GM23338 (cell line): ENCODE data around the gene FPGS. TPM values are rescaled to one million over a fixed set of nuclear protein-coding genes. Genes with fewer than 3 reads are reported as not detected.
A peak's percentile ranks its signal among the peaks of the same experiment; 100 is the strongest.

Experiments
- ATAC-seq: fragments of 200-7000 bp; cut with Tn5 transposase; 3 replicates; pipeline ENCODE4 v1.9.1; 2020
- DNase-seq: peaks from one replicate; pipeline ENCODE4 v3.0.0-alpha.2; 2015; ENCODE audit warnings: low spot score
- H2AFZ ChIP-seq: fragments of 200-600 bp; sonication (generic); 2 replicates; pipeline ENCODE4 v1.8.0; 2016; ENCODE audit warnings: antibody characterized with exemption, mild to moderate bottlenecking, moderate library complexity
- H3F3A ChIP-seq: fragments of 200-600 bp; sonication (generic); replicated peaks from 2 replicates; pipeline ENCODE4 v1.8.0; 2017; ENCODE audit warnings: antibody characterized with exemption, mixed run types, low read depth
- H3K27ac ChIP-seq: fragments of 200-600 bp; sonication (generic); 2 replicates; pipeline ENCODE4 v1.6.1; 2016; ENCODE audit warnings: low read depth
- H3K27me3 ChIP-seq: fragments of 200-600 bp; sonication (generic); 2 replicates; pipeline ENCODE4 v1.8.0; 2016; ENCODE audit warnings: mild to moderate bottlenecking, mixed run types, moderate library complexity; ENCODE audit not compliant: insufficient read depth
- H3K36me3 ChIP-seq: fragments of 200-600 bp; sonication (generic); 2 replicates; pipeline ENCODE4 v1.8.0; 2016; ENCODE audit warnings: mild to moderate bottlenecking; ENCODE audit not compliant: insufficient read depth
- H3K4me1 ChIP-seq: fragments of 200-600 bp; sonication (generic); 2 replicates; pipeline ENCODE4 v1.8.0; 2016; ENCODE audit warnings: mild to moderate bottlenecking, moderate library complexity; ENCODE audit not compliant: insufficient read depth
- H3K4me2 ChIP-seq: fragments of 200-600 bp; sonication (generic); 2 replicates; pipeline ENCODE4 v1.7.1; 2017; ENCODE audit warnings: mixed run types
- H3K4me3 ChIP-seq: fragments of 200-600 bp; sonication (generic); 2 replicates; pipeline ENCODE4 v1.6.1; 2016; ENCODE audit warnings: mixed run types
- H3K79me2 ChIP-seq: fragments of 200-600 bp; sonication (generic); replicated peaks from 2 replicates; pipeline ENCODE4 v1.8.0; 2017; ENCODE audit warnings: mild to moderate bottlenecking; ENCODE audit not compliant: insufficient read depth
- H3K9me2 ChIP-seq: fragments of 200-600 bp; sonication (generic); 2 replicates; pipeline ENCODE4 v1.8.0; 2017; ENCODE audit not compliant: insufficient read depth
- H4K20me1 ChIP-seq: fragments of 200-600 bp; sonication (generic); replicated peaks from 2 replicates; pipeline ENCODE4 v1.8.0; 2017; ENCODE audit warnings: mild to moderate bottlenecking; ENCODE audit not compliant: insufficient read depth
- H3K27ac Mint-ChIP-seq: 2 replicates; pipeline ENCODE4 v1.8.0; 2020; ENCODE audit warnings: inconsistent platforms, mild to moderate bottlenecking, moderate library complexity, mixed read lengths
- H3K27me3 Mint-ChIP-seq: 3 replicates; pipeline ENCODE4 v1.8.0; 2022; ENCODE audit warnings: low read depth, mild to moderate bottlenecking, moderate library complexity, mixed read lengths, inconsistent platforms; ENCODE audit not compliant: insufficient read depth, poor library complexity
- H3K36me3 Mint-ChIP-seq: 3 replicates; pipeline ENCODE4 v1.8.0; 2021; ENCODE audit warnings: low read depth, mild to moderate bottlenecking, inconsistent platforms, moderate library complexity, mixed read lengths
- H3K4me1 Mint-ChIP-seq: 3 replicates; pipeline ENCODE4 v1.8.0; 2020; ENCODE audit warnings: mild to moderate bottlenecking, inconsistent platforms, mixed read lengths
- H3K4me3 Mint-ChIP-seq: 3 replicates; pipeline ENCODE4 v1.8.0; 2021; ENCODE audit warnings: moderate library complexity, mild to moderate bottlenecking, inconsistent platforms, mixed read lengths
- H3K9me3 Mint-ChIP-seq: 3 replicates; pipeline ENCODE4 v1.8.0; 2020; ENCODE audit warnings: moderate library complexity, mild to moderate bottlenecking, inconsistent platforms, mixed read lengths
- CREB1 ChIP-seq: fragments of 250-450 bp; sonication (Bioruptor Pico); IDR thresholded peaks from 2 replicates; pipeline ENCODE4 v1.5.0; 2020; ENCODE audit warnings: low read depth, mild to moderate bottlenecking, moderate library complexity
- CTCF ChIP-seq, 2 experiments: fragments of 200-600 bp in 1 of 2; sonication (generic) in 1 of 2; conservative IDR thresholded peaks; 2 replicates each; pipeline versions ENCODE4 v1.5.1 to v1.6.1; 2016 to 2017; ENCODE audit warnings: antibody characterized with exemption in 2 of 2, low read depth in 2 of 2, mild to moderate bottlenecking in 2 of 2, moderate library complexity in 1 of 2
- ETS1 ChIP-seq: IDR thresholded peaks from 2 replicates; pipeline ENCODE4 v1.6.1; 2016; ENCODE audit warnings: antibody characterized with exemption
- EZH2 ChIP-seq: fragments of 200-600 bp; sonication (generic); IDR thresholded peaks from one replicate; pipeline ENCODE4 v1.8.0; 2017; ENCODE audit warnings: antibody characterized with exemption, mild to moderate bottlenecking, low read depth; ENCODE audit not compliant: unreplicated experiment
- JUNB ChIP-seq: IDR thresholded peaks from one replicate; pipeline ENCODE4 v1.6.1; 2016; ENCODE audit warnings: antibody characterized with exemption; ENCODE audit not compliant: unreplicated experiment
- NANOG ChIP-seq: IDR thresholded peaks from 2 replicates; pipeline ENCODE4 v1.6.1; 2016; ENCODE audit warnings: antibody characterized with exemption, borderline replicate concordance
- POLR2AphosphoS5 ChIP-seq: IDR thresholded peaks from 2 replicates; pipeline ENCODE4 v1.6.1; 2016; ENCODE audit warnings: antibody characterized with exemption, low read depth
- STAT1 ChIP-seq: IDR thresholded peaks from one replicate; pipeline ENCODE4 v1.6.1; 2016; ENCODE audit warnings: antibody characterized with exemption; ENCODE audit not compliant: unreplicated experiment
- ZNF114 ChIP-seq: fragments of 250-450 bp; sonication (Bioruptor Pico); IDR thresholded peaks from 2 replicates; pipeline ENCODE4 v1.5.0; 2020; ENCODE audit warnings: mild to moderate bottlenecking, moderate library complexity
- ZNF331 ChIP-seq: fragments of 250-450 bp; sonication (Bioruptor Pico); IDR thresholded peaks from 2 replicates; pipeline ENCODE4 v1.5.0; 2020; ENCODE audit warnings: low read depth, mild to moderate bottlenecking, moderate library complexity
- ZNF462 ChIP-seq: fragments of 250-450 bp; sonication (Bioruptor Pico); IDR thresholded peaks from 2 replicates; pipeline ENCODE4 v1.5.0; 2020; ENCODE audit warnings: mild to moderate bottlenecking, moderate library complexity
- long read RNA-seq: library from polyadenylated mRNA; unstranded; transcript quantifications from one replicate; pipeline ENCODE4 v2.0.0, GENCODE V29; 2020; ENCODE audit not compliant: unreplicated experiment
- polyA plus RNA-seq: library from polyadenylated mRNA; unstranded; fragments of >200 nt; fragmentation: Nextera tagmentation; extraction: Ambion mirVana; gene quantifications from 2 replicates; pipeline ENCODE4 v1.2.1, GENCODE V29; 2016
- total RNA-seq: library from RNA; depleted of rRNA; stranded (reverse); fragments of >200 nt; shearing (Covaris generic); gene quantifications from 2 replicates; pipeline ENCODE4 v1.2.3, GENCODE V29; 2014; rRNA removed

Gene FPGS
- total RNA-seq (87.2 and 92.4 TPM in 2 replicates), polyA plus RNA-seq (40.7 and 43.5 TPM in 2 replicates)
- long read RNA-seq, transcript FPGS-203 (15 exons, 2,279 nt) = major isoform, 27 of 44 reads
- long read RNA-seq, partial matches to known transcripts = 5 of 44 reads
- long read RNA-seq, other reads (novel, unspliced or antisense) = 8 of 44 reads

GRCh38 chr9:127802576-127803443 is at the start of gene FPGS:
Gene FPGS, plus strand, starts transcription at chr9:127802882. Its CDS starts 43 bp downstream, at chr9:127802925.
- Histone ChIP-seq H3K36me3 (no peaks in the 10 kb centered on the region), H3K79me2 (peaks cover 22% of the 10 kb centered on the region), H3K4me2 (peak within 1 kb of the TSS; percentile 91), H3K9me2 (no peaks in the 10 kb centered on the region), H4K20me1 (peaks cover 9% of the 10 kb centered on the region), H3K27ac (peak within 1 kb of the TSS; percentile 84), H3K27me3 (no peaks in the 10 kb centered on the region), H3F3A (peaks cover 21% of the 10 kb centered on the region), H3K4me3 (peak within 1 kb of the TSS; percentile 93), H3K4me1 (peaks cover 12% of the 10 kb centered on the region), H2AFZ (peak within 1 kb of the TSS; percentile 87; the same call in 1 of the 2 replicates)
- peak; percentile 89 for ATAC-seq
- peak; percentile 94 for DNase-seq
- peaks cover 9% of the 10 kb centered on the region for H3K4me1 Mint-ChIP-seq
- peak within 1 kb of the TSS; percentile 97 for H3K4me3 Mint-ChIP-seq
- TF ChIP-seq ETS1 (peak; percentile 21; the same call in 1 of the 2 replicates), CREB1 (CRISPR knock-in tag) (peak; percentile 27; the same call in 1 of the 2 replicates), POLR2AphosphoS5 (peak; percentile 87), STAT1 (no peak)
- H3K27me3 Mint-ChIP-seq = peaks cover 8% of the 10 kb centered on the region
- peak within 1 kb of the TSS; percentile 98 for H3K27ac Mint-ChIP-seq
- H3K9me3 Mint-ChIP-seq = no peaks in the 10 kb centered on the region
- peaks cover 18% of the 10 kb centered on the region for H3K36me3 Mint-ChIP-seq

GRCh38 chr9:127753148-127753547 is 49.5 kb upstream of the FPGS start:
- TF ChIP-seq CTCF (conservative IDR thresholded peaks at IDR 0.05; ENCODE audit: low read depth in 2 of 2) (no peak), POLR2AphosphoS5 (no peak), ZNF114 (CRISPR knock-in tag) (no peak), EZH2 (no peak), NANOG (no peak), ZNF462 (CRISPR knock-in tag) (no peak), ZNF331 (no peak), JUNB (no peak)
- DNase-seq = no peak
- no peak overlapping the region for H3K4me3 Mint-ChIP-seq
- Histone ChIP-seq H3K79me2 (no peaks in the 10 kb centered on the region), H3K27ac (no peak overlapping the region), H3K9me2 (no peaks in the 10 kb centered on the region), H3F3A (no peaks in the 10 kb centered on the region), H3K4me2 (no peak overlapping the region), H3K27me3 (peaks cover 14% of the 10 kb centered on the region), H3K4me1 (peaks cover 5% of the 10 kb centered on the region; the same call in 1 of the 2 replicates), H3K4me3 (no peak overlapping the region), H2AFZ (no peak overlapping the region), H3K36me3 (no peaks in the 10 kb centered on the region), H4K20me1 (peaks cover 21% of the 10 kb centered on the region)
- peaks cover 14% of the 10 kb centered on the region for H3K27me3 Mint-ChIP-seq
- H3K36me3 Mint-ChIP-seq = no peaks in the 10 kb centered on the region; the same call in 2 of the 3 replicates
- H3K4me1 Mint-ChIP-seq = no peaks in the 10 kb centered on the region; the same call in 2 of the 3 replicates
- H3K9me3 Mint-ChIP-seq = no peaks in the 10 kb centered on the region
- no peak overlapping the region for H3K27ac Mint-ChIP-seq
- ATAC-seq = no peak
